Measurements from ENCODE around the gene VDAC1. TPM values are rescaled to one million over a fixed set of nuclear protein-coding genes. Genes with fewer than 3 reads are reported as not detected.

VDAC1 gene
- total and polyA plus RNA-seq, 2 donors (not counting 1 experiment from before 2014, with no cell fraction given), result 27.8 to 60.7 TPM

GRCh38 chr5:134018154-134018985 is 13.6 kb upstream of the VDAC1 start:
- Mint-ChIP-seq H3K27me3 (peaks cover under 1% of the 10 kb centered on the region), H3K4me1 (no peaks in the 10 kb centered on the region), H3K9me3 (ENCODE audit: insufficient read depth) (no peaks in the 10 kb centered on the region), H3K4me3 (no peak overlapping the region), H3K27ac (no peak overlapping the region)
- Histone ChIP-seq H3K4me1 (ENCODE audit: control insufficient read depth in 2 of 2, insufficient read depth in 2 of 2, low read length in 2 of 2) (no peaks in the 10 kb centered on the region), H3K27me3 (replicated peaks in 1 of 4; ENCODE audit: control extremely low read depth in 1 of 4, control insufficient read depth in 3 of 4, insufficient read depth in 4 of 4, low read length in 3 of 4) (no peaks in the 10 kb centered on the region), H4K20me1 (ENCODE audit: control insufficient read depth, insufficient read depth, low read length, poor library complexity, severe bottlenecking) (no peaks in the 10 kb centered on the region), H3K4me2 (replicated peaks; ENCODE audit: low read depth, low read length, poor library complexity, severe bottlenecking) (no peak overlapping the region), H3K9ac (ENCODE audit: low read length) (no peak overlapping the region), H3K27ac (ENCODE audit: low read length in 2 of 2) (no peak overlapping the region), H3K79me2 (ENCODE audit: control insufficient read depth, insufficient read depth, low read length) (no peaks in the 10 kb centered on the region), H2AFZ (ENCODE audit: insufficient read depth, low read depth, low read length, poor library complexity, severe bottlenecking) (no peak overlapping the region), H3K4me3 (ENCODE audit: control extremely low read depth in 1 of 5, extremely low read depth in 1 of 5, insufficient read depth in 1 of 5, low read depth in 2 of 5, low read length in 4 of 5) (no peak overlapping the region), H3K36me3 (replicated peaks in 1 of 2; ENCODE audit: control extremely low read depth in 1 of 2, control insufficient read depth in 1 of 2, extremely low read depth in 1 of 2, insufficient read depth in 2 of 2, low read length in 1 of 2) (no peaks in the 10 kb centered on the region), H3K9me3 (ENCODE audit: control extremely low read depth in 1 of 3, control insufficient read depth in 2 of 3, insufficient read depth in 1 of 3, low read length in 2 of 3) (no peaks in the 10 kb centered on the region)
- ChIA-PET POLR2A (no interaction called here), CTCF (interaction anchor here (2.8 kb wide), 1 partner anchor 21 kb away, joined by 12 read pairs; no protein-coding TSS in a partner anchor)
- DNase-seq, result no peak
- intact Hi-C loops (cut with micrococcal nuclease), result no loop called here
- no peak for ATAC-seq (ENCODE audit: low read depth)
- no peak for TF ChIP-seq CTCF (IDR thresholded peaks at IDR 0.05)
- no peak for TF ChIP-seq EZH2 (IDR thresholded peaks at IDR 0.05; ENCODE audit: borderline replicate concordance, insufficient read depth, low read depth, low read length, poor library complexity, severe bottlenecking)
- WGBS (ENCODE audit: insufficient coverage), result 96% methylated on average over 6 of the region's 9 CpGs

- WGBS (ENCODE audit: insufficient coverage), result no CpG with 5 or more reads among the region's 2 CpGs
- DNase-seq, result no peak
- H3K79me2 ChIP-seq (ENCODE audit: control insufficient read depth, insufficient read depth, low read length), result peaks cover 8% of the 10 kb centered on the region
- CTCF ChIA-PET, result no interaction called here
- H3K36me3 ChIP-seq (replicated peaks in 1 of 2; ENCODE audit: control extremely low read depth in 1 of 2, control insufficient read depth in 1 of 2, extremely low read depth in 1 of 2, insufficient read depth in 2 of 2, low read length in 1 of 2), result no peaks in the 10 kb centered on the region
- H2AFZ ChIP-seq (ENCODE audit: insufficient read depth, low read depth, low read length, poor library complexity, severe bottlenecking), result no peak overlapping the region
- no peak overlapping the region for H3K27ac Mint-ChIP-seq
- POLR2A ChIA-PET, result no interaction called here
- no peaks in the 10 kb centered on the region for H3K9me3 ChIP-seq (ENCODE audit: control extremely low read depth in 1 of 3, control insufficient read depth in 2 of 3, insufficient read depth in 1 of 3, low read length in 2 of 3)
- H3K4me3 ChIP-seq (ENCODE audit: control extremely low read depth in 1 of 5, extremely low read depth in 1 of 5, insufficient read depth in 1 of 5, low read depth in 2 of 5, low read length in 4 of 5), result no peak overlapping the region
- no peak overlapping the region for H3K4me2 ChIP-seq (replicated peaks; ENCODE audit: low read depth, low read length, poor library complexity, severe bottlenecking)
- H3K27ac ChIP-seq (ENCODE audit: low read length in 2 of 2), result no peak overlapping the region
- peaks cover 8 to 12% of the 10 kb centered on the region in 2 donors for H3K4me1 ChIP-seq (ENCODE audit: control insufficient read depth in 2 of 2, insufficient read depth in 2 of 2, low read length in 2 of 2)
- ATAC-seq (ENCODE audit: low read depth), result no peak
- intact Hi-C loops (cut with micrococcal nuclease), result no loop called here
- H3K27me3 Mint-ChIP-seq, result peaks cover 10% of the 10 kb centered on the region
- no peaks in the 10 kb centered on the region for H3K9me3 Mint-ChIP-seq (ENCODE audit: insufficient read depth)
- peaks cover 1% of the 10 kb centered on the region for H4K20me1 ChIP-seq (ENCODE audit: control insufficient read depth, insufficient read depth, low read length, poor library complexity, severe bottlenecking)
- peaks cover 13% of the 10 kb centered on the region for H3K4me1 Mint-ChIP-seq
- H3K27me3 ChIP-seq (replicated peaks in 1 of 4; ENCODE audit: control extremely low read depth in 1 of 4, control insufficient read depth in 3 of 4, insufficient read depth in 4 of 4, low read length in 3 of 4), result peaks cover 0 to 3% (median 0%) of the 10 kb centered on the region in 4 experiments
- no peak overlapping the region for H3K4me3 Mint-ChIP-seq
- no peak for TF ChIP-seq CTCF (IDR thresholded peaks at IDR 0.05)
- TF ChIP-seq EZH2 (IDR thresholded peaks at IDR 0.05; ENCODE audit: borderline replicate concordance, insufficient read depth, low read depth, low read length, poor library complexity, severe bottlenecking), result no peak
- H3K9ac ChIP-seq (ENCODE audit: low read length), result no peak overlapping the region
Observed at GRCh38 chr5:134008266-134008749, 3.5 kb upstream of the VDAC1 start.
